NT2/D1 (cell line): ENCODE data around the gene GIPC2.

Experiments
- SUZ12 ChIP-seq: IDR thresholded peaks from 2 replicates; pipeline ENCODE4 v1.6.1; 2011; ENCODE audit not compliant: insufficient read length, insufficient read depth; ENCODE audit errors: extremely low read depth
- YY1 ChIP-seq: IDR thresholded peaks from 2 replicates; pipeline ENCODE4 v1.6.1; 2011; ENCODE audit not compliant: insufficient read length, insufficient read depth

- TF ChIP-seq SUZ12 = no peak
- TF ChIP-seq YY1 = no peak
Measured at GRCh38 chr1:78095593-78095992, 49.8 kb downstream of the GIPC2 start.
